UCSD-AML1 (cell line): Measurements from ENCODE around the gene ATP1B2.

ENCODE experiments used
- DNase-seq: peaks from one replicate; lab custom pipeline; 2025; ENCODE audit not compliant: unreplicated experiment; lab: John Stamatoyannopoulos, UW

ATP1B2 gene

GRCh38 chr17:7706631-7707354 is 56.1 kb downstream of the ATP1B2 start:
- DNase-seq, result no peak
